Keratinocyte (primary cell): Measurements from ENCODE around the gene ARMC2. TPM values are rescaled to one million over a fixed set of nuclear protein-coding genes. Genes with fewer than 3 reads are reported as not detected.

Experiments
- DNase-seq: peaks from one replicate; pipeline ENCODE4 v3.0.0-alpha.2; 2011; ENCODE audit warnings: low read depth, missing footprints, low spot score
- FAIRE-seq: peaks from 2 replicates; lab custom pipeline; 2011; peaks lifted over from hg19 to GRCh38; lab: Jason Lieb, UNC
- H2AFZ ChIP-seq: 2 replicates; pipeline ENCODE4 v1.6.0; 2012; ENCODE audit warnings: low read length, control low read depth, inconsistent platforms; ENCODE audit not compliant: control insufficient read depth
- H3K27ac ChIP-seq: 2 replicates; pipeline ENCODE4 v1.5.1; 2011; ENCODE audit warnings: low read length; ENCODE audit not compliant: control insufficient read depth, insufficient read depth
- H3K27me3 ChIP-seq: 3 replicates; pipeline ENCODE4 v1.6.0; 2011; ENCODE audit warnings: low read length; ENCODE audit not compliant: control insufficient read depth, insufficient read depth; ENCODE audit errors: extremely low read depth
- H3K36me3 ChIP-seq, 2 experiments: 2 replicates in 1 of 2; 3 replicates in 1 of 2; pipeline ENCODE4 v1.5.1; 2011; ENCODE audit warnings: low read length in 2 of 2, mild to moderate bottlenecking in 1 of 2; ENCODE audit not compliant: control insufficient read depth in 2 of 2, insufficient read depth in 2 of 2; ENCODE audit errors: extremely low read depth in 1 of 2
- H3K4me1 ChIP-seq: 3 replicates; pipeline ENCODE4 v1.5.1; 2011; ENCODE audit warnings: low read length; ENCODE audit not compliant: control insufficient read depth, insufficient read depth; ENCODE audit errors: extremely low read depth
- H3K4me2 ChIP-seq: 3 replicates; pipeline ENCODE4 v1.6.0; 2011; ENCODE audit warnings: low read depth, low read length; ENCODE audit not compliant: control insufficient read depth, insufficient read depth; ENCODE audit errors: extremely low read depth
- H3K4me3 ChIP-seq, 3 experiments: fragments of 200-600 bp in 1 of 3; sonication (generic) in 1 of 3; 2 replicates in 2 of 3; 3 replicates in 1 of 3; pipeline ENCODE4 v1.5.1; 2011 to 2016; ENCODE audit warnings: low read length in 3 of 3, mild to moderate bottlenecking in 3 of 3, control low read depth in 2 of 3, inconsistent platforms in 1 of 3, low read depth in 1 of 3, mixed read lengths in 1 of 3, mixed run types in 1 of 3, moderate library complexity in 1 of 3; ENCODE audit not compliant: control insufficient read depth in 2 of 3, insufficient read depth in 2 of 3; ENCODE audit errors: extremely low read depth in 1 of 3
- H3K79me2 ChIP-seq: 2 replicates; pipeline ENCODE4 v1.6.0; 2012; ENCODE audit warnings: low read length; ENCODE audit not compliant: control insufficient read depth, insufficient read depth
- H3K9ac ChIP-seq: 3 replicates; pipeline ENCODE4 v1.6.0; 2011; ENCODE audit warnings: low read length; ENCODE audit not compliant: control insufficient read depth, insufficient read depth; ENCODE audit errors: extremely low read depth
- H3K9me1 ChIP-seq: 3 replicates; pipeline ENCODE4 v1.6.0; 2011; ENCODE audit warnings: low read length; ENCODE audit not compliant: control insufficient read depth, insufficient read depth; ENCODE audit errors: extremely low read depth
- H3K9me3 ChIP-seq: 2 replicates; pipeline ENCODE4 v1.5.1; 2012; ENCODE audit warnings: low read depth, low read length; ENCODE audit not compliant: control insufficient read depth
- H4K20me1 ChIP-seq: 3 replicates; pipeline ENCODE4 v1.6.0; 2011; ENCODE audit warnings: low read length; ENCODE audit not compliant: control insufficient read depth, insufficient read depth; ENCODE audit errors: extremely low read depth
- EZH2 ChIP-seq: IDR thresholded peaks from one replicate; pipeline ENCODE4 v1.6.1; 2012; ENCODE audit warnings: inconsistent platforms, mild to moderate bottlenecking, low read length, moderate library complexity
- dilution Hi-C: fragments of 300-500 bp; cut with MboI; formaldehyde crosslinking; loops from one replicate; pipeline ENCODE4 v1.7.0; 2020; ENCODE audit warnings: low sequenced_read_pairs; ENCODE audit not compliant: extremely low pct_ligation_motif_present
- polyA plus RNA-seq, 5 experiments: library from polyadenylated mRNA; depleted of rRNA in 3 of 5; stranded (reverse) in 3 of 5; stranded (forward) in 1 of 5; unstranded in 1 of 5; fragments of >200 nt; gene quantifications; 1 replicate in 1 of 5; 2 replicates in 3 of 5; 3 replicates in 1 of 5; pipeline versions ENCODE4 v1.2.1 to v1.2.3, GENCODE V29; 2011 to 2012; ENCODE audit warnings: missing spikeins in 2 of 5, low read depth in 1 of 5, low replicate concordance in 1 of 5
- TF ChIP-seq, protein P1 (sequence below), 3 experiments: IDR thresholded peaks in 1 of 3; conservative IDR thresholded peaks in 1 of 3; optimal IDR thresholded peaks in 1 of 3; 2 replicates in 2 of 3; 3 replicates in 1 of 3; pipeline versions ENCODE3 to v1.5.1; 2011; ENCODE audit warnings: low read length in 3 of 3, mild to moderate bottlenecking in 3 of 3, moderate library complexity in 2 of 3, control low read depth in 1 of 3, inconsistent platforms in 1 of 3; ENCODE audit not compliant: insufficient read depth in 2 of 3; ENCODE audit errors: extremely low read depth in 1 of 3

ARMC2 gene
- polyA plus RNA-seq, 1 donor (not counting 4 experiments of a cell fraction or from before 2014, with no cell fraction given) = 3.8 TPM

DNA sequence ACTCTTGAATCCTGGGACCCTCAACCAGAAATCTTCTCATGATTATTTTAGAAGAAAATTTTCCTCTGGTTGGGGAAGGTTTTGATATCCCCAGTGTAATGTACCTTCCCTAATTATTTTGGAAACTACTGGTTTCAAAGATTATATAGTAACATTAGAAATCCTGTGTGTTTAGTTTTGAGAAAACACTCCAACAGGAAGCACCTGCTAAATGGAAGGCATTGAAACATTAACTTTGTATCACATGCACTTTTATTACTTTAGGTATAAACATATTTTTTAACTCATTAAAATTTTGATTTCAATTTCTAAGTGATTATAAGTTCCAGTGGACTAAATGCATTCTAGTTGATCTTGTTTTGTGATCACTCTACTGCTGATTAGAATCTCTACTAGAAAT lies 137.1 kb downstream of the ARMC2 start:
- H3K36me3 ChIP-seq = peaks cover 4 to 5% of the 10 kb centered on the region in 2 experiments
- FAIRE-seq = no peak

DNA sequence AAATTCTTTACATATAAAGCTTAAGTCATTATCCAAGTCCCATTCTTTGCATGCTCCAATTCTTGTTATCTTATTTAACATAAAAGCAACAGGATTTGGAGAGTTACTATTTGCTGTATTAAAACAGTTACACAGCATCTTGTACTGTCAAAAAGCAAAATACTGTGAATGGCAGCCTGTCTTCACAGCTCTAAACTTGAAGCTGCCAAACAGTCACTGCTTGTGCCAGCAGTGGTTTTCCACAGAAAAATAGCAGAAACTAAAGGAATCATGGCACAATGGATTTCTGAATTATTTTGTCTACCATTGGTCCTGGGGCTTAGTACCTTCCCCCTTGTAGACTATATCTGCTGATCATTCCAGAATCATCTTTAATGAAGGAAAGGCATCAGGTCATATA lies 138.9 kb downstream of the ARMC2 start:
- peaks cover 5 to 14% of the 10 kb centered on the region in 2 experiments for H3K36me3 ChIP-seq
- no peak for DNase-seq
- no peak for FAIRE-seq

More for the DNA sequence above, 137.1 kb downstream of the ARMC2 start:
- H3K4me2 ChIP-seq = no peak overlapping the region
- TF ChIP-seq EZH2 = no peak
- TF ChIP-seq, protein P1, sequence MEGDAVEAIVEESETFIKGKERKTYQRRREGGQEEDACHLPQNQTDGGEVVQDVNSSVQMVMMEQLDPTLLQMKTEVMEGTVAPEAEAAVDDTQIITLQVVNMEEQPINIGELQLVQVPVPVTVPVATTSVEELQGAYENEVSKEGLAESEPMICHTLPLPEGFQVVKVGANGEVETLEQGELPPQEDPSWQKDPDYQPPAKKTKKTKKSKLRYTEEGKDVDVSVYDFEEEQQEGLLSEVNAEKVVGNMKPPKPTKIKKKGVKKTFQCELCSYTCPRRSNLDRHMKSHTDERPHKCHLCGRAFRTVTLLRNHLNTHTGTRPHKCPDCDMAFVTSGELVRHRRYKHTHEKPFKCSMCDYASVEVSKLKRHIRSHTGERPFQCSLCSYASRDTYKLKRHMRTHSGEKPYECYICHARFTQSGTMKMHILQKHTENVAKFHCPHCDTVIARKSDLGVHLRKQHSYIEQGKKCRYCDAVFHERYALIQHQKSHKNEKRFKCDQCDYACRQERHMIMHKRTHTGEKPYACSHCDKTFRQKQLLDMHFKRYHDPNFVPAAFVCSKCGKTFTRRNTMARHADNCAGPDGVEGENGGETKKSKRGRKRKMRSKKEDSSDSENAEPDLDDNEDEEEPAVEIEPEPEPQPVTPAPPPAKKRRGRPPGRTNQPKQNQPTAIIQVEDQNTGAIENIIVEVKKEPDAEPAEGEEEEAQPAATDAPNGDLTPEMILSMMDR (optimal IDR thresholded peaks at IDR 0.05 in 1 of 3, IDR thresholded peaks at IDR 0.05 in 1 of 3, conservative IDR thresholded peaks at IDR 0.05 in 1 of 3; ENCODE audit: extremely low read depth in 1 of 3, insufficient read depth in 2 of 3, low read length in 3 of 3) = no peak
- dilution Hi-C loops = no loop called here
- no peak overlapping the region for H3K27ac ChIP-seq
- no peaks in the 10 kb centered on the region for H4K20me1 ChIP-seq
- H3K4me3 ChIP-seq = no peak overlapping the region
- H3K9me1 ChIP-seq = no peaks in the 10 kb centered on the region
- H3K9me3 ChIP-seq = no peaks in the 10 kb centered on the region
- no peak overlapping the region for H3K9ac ChIP-seq
- no peak for DNase-seq
- H2AFZ ChIP-seq = no peak overlapping the region
- no peaks in the 10 kb centered on the region for H3K27me3 ChIP-seq
- no peaks in the 10 kb centered on the region for H3K79me2 ChIP-seq
- H3K4me1 ChIP-seq = no peaks in the 10 kb centered on the region

More for the DNA sequence above, 138.9 kb downstream of the ARMC2 start:
- Histone ChIP-seq H4K20me1 (no peaks in the 10 kb centered on the region), H3K9me1 (no peaks in the 10 kb centered on the region), H2AFZ (no peak overlapping the region), H3K9ac (no peak overlapping the region), H3K79me2 (no peaks in the 10 kb centered on the region), H3K27ac (no peak overlapping the region), H3K4me1 (no peaks in the 10 kb centered on the region), H3K27me3 (no peaks in the 10 kb centered on the region), H3K9me3 (no peaks in the 10 kb centered on the region), H3K4me3 (no peak overlapping the region), H3K4me2 (no peak overlapping the region)
- dilution Hi-C loops = no loop called here
- TF ChIP-seq EZH2 = no peak
- TF ChIP-seq, protein P1 (optimal IDR thresholded peaks at IDR 0.05 in 1 of 3, IDR thresholded peaks at IDR 0.05 in 1 of 3, conservative IDR thresholded peaks at IDR 0.05 in 1 of 3; ENCODE audit: extremely low read depth in 1 of 3, insufficient read depth in 2 of 3, low read length in 3 of 3) = no peak
